ENCODE measurements around the gene BRAT1.
"Not testable (repeated sequence)": the region's sequence is repeated elsewhere in the genome, so short reads cannot be mapped to it uniquely, and the experiment has no call there.

Gene BRAT1

DNA sequence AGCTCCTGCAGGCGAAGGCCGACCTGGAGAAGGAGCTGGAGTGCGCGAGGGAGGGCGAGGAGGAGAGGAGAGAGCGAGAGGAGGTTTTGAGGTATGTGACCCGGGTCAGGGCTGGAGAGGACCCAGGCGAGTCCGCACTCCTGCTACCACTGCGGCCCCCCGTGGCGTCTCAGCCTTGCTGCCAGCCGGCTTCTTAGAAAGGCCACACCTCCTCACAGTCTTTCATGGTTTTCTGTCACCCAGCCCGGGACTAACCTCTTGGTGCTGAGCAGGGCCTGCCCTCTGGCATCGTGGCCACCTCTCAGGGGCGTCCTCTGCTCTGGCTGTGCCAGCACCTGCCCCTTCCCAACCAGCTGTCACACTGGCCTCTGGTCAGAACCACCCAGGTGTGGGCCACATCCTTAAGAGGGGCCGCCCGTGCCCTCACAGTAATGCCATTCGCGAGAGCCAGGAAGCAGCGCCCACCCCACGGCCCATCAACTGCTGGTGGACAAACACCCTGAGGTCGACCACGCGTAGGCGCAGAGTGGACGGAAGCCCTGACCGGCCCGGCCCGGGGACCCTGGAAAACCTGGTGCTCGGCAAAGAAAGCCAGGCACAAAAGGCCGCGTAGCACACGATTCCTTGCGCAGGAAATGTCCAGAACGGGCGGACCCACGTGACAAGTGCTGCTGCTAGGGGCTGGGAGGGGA, 37.9 kb upstream of the BRAT1 start:
- TF ChIP-seq ZNF274 (IDR thresholded peaks at IDR 0.05; ENCODE audit: low read depth, low read length) = no peak
- no peak overlapping the region for H3K4me3 ChIP-seq (ENCODE audit: low read length)

- no peak for TF ChIP-seq ZNF274 (IDR thresholded peaks at IDR 0.05; ENCODE audit: low read depth, low read length)
- no peak overlapping the region for H3K4me3 ChIP-seq (ENCODE audit: low read length)
These were observed 37.1 kb upstream of the BRAT1 start for GRCh38 chr7:2592375-2592865.

DNA sequence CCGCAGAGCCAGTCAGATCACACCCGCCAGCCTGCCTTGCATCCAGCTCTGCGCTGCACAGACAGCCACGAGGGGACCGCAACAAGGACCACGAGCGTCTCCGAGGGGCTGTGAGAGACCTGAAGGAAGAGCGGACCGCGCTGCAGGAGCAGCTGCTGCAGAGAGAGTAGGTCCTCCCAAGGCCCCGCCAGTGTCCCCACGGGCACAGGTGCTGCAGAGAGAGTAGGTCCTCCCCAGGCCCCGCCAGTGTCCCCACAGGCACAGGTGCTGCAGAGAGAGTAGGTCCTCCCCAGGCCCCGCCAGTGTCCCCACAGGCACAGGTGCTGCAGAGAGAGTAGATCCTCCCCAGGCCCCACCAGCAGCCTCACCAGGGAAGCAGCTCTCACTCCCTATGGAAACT, 34.6 kb upstream of the BRAT1 start:
- H3K4me3 ChIP-seq (ENCODE audit: low read length) = not testable (repeated sequence)

- H3K4me3 ChIP-seq (ENCODE audit: low read length) = no peak overlapping the region
- no peak for TF ChIP-seq ZNF274 (IDR thresholded peaks at IDR 0.05; ENCODE audit: low read depth, low read length)
These were observed 34.0 kb upstream of the BRAT1 start for GRCh38 chr7:2589341-2589740.

DNA sequence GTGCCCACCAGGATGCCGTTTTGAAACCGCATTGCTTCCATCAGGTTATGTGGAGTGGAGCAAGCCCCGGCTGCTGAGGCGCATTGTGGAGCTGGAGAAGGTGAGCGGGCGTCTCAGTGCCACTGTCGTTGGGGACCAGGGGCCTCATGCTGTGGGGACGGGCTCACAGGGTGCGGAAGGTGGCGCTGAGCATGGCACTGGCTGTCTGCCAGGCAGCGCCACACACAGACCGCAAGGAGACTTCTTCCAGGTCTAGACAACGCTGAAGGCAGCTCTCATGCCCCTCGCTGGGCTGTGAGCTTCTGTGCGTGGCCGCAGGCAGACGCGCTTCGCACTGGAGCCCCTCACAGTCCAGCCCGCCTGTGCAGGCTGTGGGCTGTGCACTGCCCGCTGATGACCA, 32.5 kb upstream of the BRAT1 start:
- no peak for TF ChIP-seq ZNF274 (IDR thresholded peaks at IDR 0.05; ENCODE audit: low read depth, low read length)
- no peak overlapping the region for H3K4me3 ChIP-seq (ENCODE audit: low read length)

GRCh38 chr7:2587134-2587533, 31.8 kb upstream of the BRAT1 start:
- no peak for TF ChIP-seq ZNF274 (IDR thresholded peaks at IDR 0.05; ENCODE audit: low read depth, low read length)
- H3K4me3 ChIP-seq (ENCODE audit: low read length) = no peak overlapping the region

- TF ChIP-seq ZNF274 (IDR thresholded peaks at IDR 0.05; ENCODE audit: low read depth, low read length) = no peak
These were observed 31.1 kb upstream of the BRAT1 start for GRCh38 chr7:2586326-2587020.

GRCh38 chr7:2585446-2585845, 30.1 kb upstream of the BRAT1 start:
- H3K4me3 ChIP-seq (ENCODE audit: low read length) = no peak overlapping the region
- TF ChIP-seq ZNF274 (IDR thresholded peaks at IDR 0.05; ENCODE audit: low read depth, low read length) = no peak

More at GRCh38 chr7:2586326-2587020, 31.1 kb upstream of the BRAT1 start:
- H3K4me3 ChIP-seq (ENCODE audit: low read length) = no peak overlapping the region

GRCh38 chr7:2583798-2584580, 28.7 kb upstream of the BRAT1 start:
- H3K4me3 ChIP-seq (ENCODE audit: low read length) = no peak overlapping the region
- no peak for TF ChIP-seq ZNF274 (IDR thresholded peaks at IDR 0.05; ENCODE audit: low read depth, low read length)

DNA sequence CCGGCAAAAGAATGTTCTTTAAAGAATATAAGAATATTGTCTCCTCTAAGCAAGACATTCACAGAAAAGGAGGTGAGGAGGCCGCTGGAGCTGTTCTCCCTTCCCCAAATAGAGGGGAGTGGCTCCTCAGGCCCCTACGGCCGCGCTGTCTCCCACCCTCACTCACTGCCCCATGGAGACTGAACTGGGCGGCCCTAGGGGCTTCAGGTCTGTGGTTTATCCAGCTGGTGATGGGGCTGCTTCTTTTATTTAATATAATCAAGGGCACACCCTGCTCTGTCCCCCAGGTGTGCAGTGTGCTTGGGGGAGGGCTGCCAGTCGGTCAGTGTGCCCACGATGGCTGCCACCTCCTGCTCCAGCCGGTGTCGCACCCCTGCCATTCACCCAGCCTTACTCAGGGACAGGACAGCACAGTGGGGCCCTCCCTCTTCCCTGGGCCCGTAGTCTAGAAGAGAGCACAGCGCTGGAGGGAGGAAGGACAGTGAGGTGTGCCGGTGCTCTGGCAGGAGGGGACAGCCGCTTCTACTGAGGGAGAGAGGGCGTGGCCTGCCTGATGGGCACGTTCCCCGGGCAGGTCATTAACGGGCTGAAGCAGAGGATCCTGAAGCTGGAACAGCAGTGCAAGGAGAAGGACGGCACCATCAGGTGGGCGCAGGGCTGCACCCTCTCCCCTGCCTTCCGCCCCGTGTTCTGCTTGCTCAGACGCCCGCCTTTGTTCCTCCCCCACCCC, 26.8 kb upstream of the BRAT1 start:
- no peak for TF ChIP-seq ZNF274 (IDR thresholded peaks at IDR 0.05; ENCODE audit: low read depth, low read length)
- no peak overlapping the region for H3K4me3 ChIP-seq (ENCODE audit: low read length)

GRCh38 chr7:2580636-2581035, 25.3 kb upstream of the BRAT1 start:
- no peak for TF ChIP-seq ZNF274 (IDR thresholded peaks at IDR 0.05; ENCODE audit: low read depth, low read length)
- H3K4me3 ChIP-seq (ENCODE audit: low read length) = no peak overlapping the region

- H3K4me3 ChIP-seq (ENCODE audit: low read length) = no peak overlapping the region
- no peak for TF ChIP-seq ZNF274 (IDR thresholded peaks at IDR 0.05; ENCODE audit: low read depth, low read length)
These were observed 22.8 kb upstream of the BRAT1 start for GRCh38 chr7:2577914-2578680.

DNA sequence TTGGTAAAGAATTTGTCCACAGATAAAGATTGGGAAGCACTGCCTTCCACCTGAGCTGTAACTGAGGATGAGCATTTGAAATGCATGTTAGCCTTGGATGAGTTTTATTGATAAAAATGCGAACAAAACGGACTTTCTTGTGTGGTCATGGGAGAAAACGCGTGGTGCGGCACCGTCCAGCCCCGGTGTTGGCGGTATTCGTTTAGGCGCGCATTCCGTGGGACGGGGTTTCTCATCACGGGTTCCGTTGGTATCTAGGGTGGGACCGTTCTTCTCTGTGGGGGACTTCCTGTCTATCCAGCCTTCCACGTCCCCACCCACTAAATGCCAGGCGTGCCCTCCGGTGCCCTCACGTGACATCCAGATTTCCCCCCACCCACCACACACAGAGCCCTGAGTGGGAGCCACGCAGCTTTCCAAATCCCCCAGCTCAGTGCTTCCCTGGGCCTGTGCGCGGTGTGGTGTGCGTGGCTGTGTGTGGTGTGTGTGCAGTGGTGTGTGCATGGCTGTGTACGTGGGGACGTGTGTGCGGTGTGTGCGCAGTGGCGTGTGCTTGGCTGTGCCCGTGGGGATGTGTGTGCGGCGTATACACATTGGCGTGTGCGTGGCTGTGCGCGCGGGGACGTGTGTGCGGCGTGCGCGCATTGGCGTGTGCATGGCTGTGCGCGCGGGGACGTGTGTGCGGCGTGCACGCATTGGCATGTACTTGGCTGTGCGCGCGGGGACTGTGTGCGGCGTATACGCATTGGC, 21.6 kb upstream of the BRAT1 start:
- no peak for TF ChIP-seq ZNF274 (IDR thresholded peaks at IDR 0.05; ENCODE audit: low read depth, low read length)
- H3K4me3 ChIP-seq (ENCODE audit: low read length) = no peak overlapping the region

Data from GM08714 (cell line).